A549 (cell line): Measurements from ENCODE around the gene LAP3. TPM values are rescaled to one million over a fixed set of nuclear protein-coding genes. Genes with fewer than 3 reads are reported as not detected.

ENCODE experiments used
- ATAC-seq, 2 experiments: fragments of 200-7000 bp in 1 of 2; fragments of >200 bp in 1 of 2; cut with Nextera tagmentation in 1 of 2; cut with Tn5 transposase in 1 of 2; 3 replicates each; pipeline versions ENCODE4 v1.8.0 to v1.9.1; 2018 to 2020; ENCODE audit warnings: mild to moderate bottlenecking in 1 of 2, moderate library complexity in 1 of 2
- CTCF ChIA-PET: fragments of 300-600 bp; sonication (Branson Sonifier 250); formaldehyde crosslinking; extraction: SDS; loops from one replicate; lab custom pipeline; 2021; ENCODE audit warnings: antibody characterized with exemption, inconsistent platforms; lab: Yijun Ruan, JAX
- POLR2A ChIA-PET: fragments of 350-600 bp; formaldehyde crosslinking; extraction: SDS; loops from one replicate; lab custom pipeline; 2021; ENCODE audit warnings: antibody characterized with exemption, inconsistent platforms; lab: Yijun Ruan, JAX
- DNase-seq, 2 experiments: peaks; one replicate each; pipeline versions ENCODE4 v3.0.0 to v3.0.0-alpha.2; 2011 to 2016; ENCODE audit warnings: low read depth in 1 of 2, low spot score in 1 of 2
- FAIRE-seq: peaks from 2 replicates; lab custom pipeline; 2011; peaks lifted over from hg19 to GRCh38; lab: Jason Lieb, UNC
- H3K27ac ChIP-seq, 2 experiments: fragments of >200 bp; sonication (Bioruptor Twin); formaldehyde crosslinking; 3 replicates each; pipeline ENCODE4 v1.5.1; 2016 to 2017
- H3K4me1 ChIP-seq: fragments of >200 bp; sonication (Bioruptor Twin); formaldehyde crosslinking; 3 replicates; pipeline ENCODE4 v1.6.1; 2016
- H3K4me2 ChIP-seq: fragments of >200 bp; sonication (Bioruptor Twin); formaldehyde crosslinking; 3 replicates; pipeline ENCODE4 v1.6.1; 2016
- H3K4me3 ChIP-seq: fragments of >200 bp; sonication (Bioruptor Twin); formaldehyde crosslinking; 3 replicates; pipeline ENCODE4 v1.5.1; 2016
- H3K9me3 ChIP-seq: fragments of >200 bp; sonication (Bioruptor Twin); formaldehyde crosslinking; 3 replicates; pipeline ENCODE4 v1.6.1; 2016
- BHLHE40 ChIP-seq: IDR thresholded peaks from 2 replicates; pipeline ENCODE4 v1.6.1; 2012; ENCODE audit warnings: low read depth, low read length, inconsistent platforms
- CBX8 ChIP-seq: fragments of 200-600 bp; sonication (generic); IDR thresholded peaks from 2 replicates; pipeline ENCODE4 v1.6.1; 2016
- CEBPB ChIP-seq, 2 experiments: fragments of >200 bp in 1 of 2; sonication (Bioruptor Twin) in 1 of 2; formaldehyde crosslinking in 1 of 2; IDR thresholded peaks; 2 replicates each; pipeline ENCODE4 v1.6.1; 2012 to 2016
- ESRRA ChIP-seq: fragments of 150-350 bp; IDR thresholded peaks from 2 replicates; pipeline ENCODE4 v1.6.1; 2014; ENCODE audit warnings: mild to moderate bottlenecking, low read length, borderline replicate concordance
- FOSB ChIP-seq: fragments of 250-450 bp; sonication (Bioruptor Pico); IDR thresholded peaks from 2 replicates; pipeline ENCODE4 v1.5.0; 2020; ENCODE audit warnings: mild to moderate bottlenecking, moderate library complexity
- HDAC2 ChIP-seq: fragments of 200-600 bp; sonication (generic); IDR thresholded peaks from 2 replicates; pipeline ENCODE4 v1.6.1; 2016
- HES2 ChIP-seq: fragments of >200 bp; sonication (Bioruptor Twin); formaldehyde crosslinking; IDR thresholded peaks from 2 replicates; pipeline ENCODE4 v1.6.1; 2016
- HEYL ChIP-seq: fragments of 250-450 bp; sonication (Bioruptor Pico); IDR thresholded peaks from 2 replicates; pipeline ENCODE4 v1.8.0; 2021; ENCODE audit warnings: mild to moderate bottlenecking, moderate library complexity
- HMGXB4 ChIP-seq: fragments of 250-450 bp; sonication (Bioruptor Pico); IDR thresholded peaks from 2 replicates; pipeline ENCODE4 v1.5.0; 2021; ENCODE audit warnings: mild to moderate bottlenecking, moderate library complexity, borderline replicate concordance
- MAFK ChIP-seq: fragments of 450-650 bp; IDR thresholded peaks from 2 replicates; pipeline ENCODE4 v1.6.1; 2014; ENCODE audit not compliant: partially characterized antibody
- MAZ ChIP-seq: fragments of 150-350 bp; IDR thresholded peaks from 2 replicates; pipeline ENCODE4 v1.6.1; 2014; ENCODE audit warnings: antibody characterized with exemption, low read depth, low read length, borderline replicate concordance
- MYC ChIP-seq: IDR thresholded peaks from 2 replicates; pipeline ENCODE4 v1.6.1; 2012; ENCODE audit warnings: mild to moderate bottlenecking, inconsistent platforms, low read length, improper control_type of control experiment, borderline replicate concordance
- NR3C1 ChIP-seq: fragments of >200 bp; sonication (Bioruptor Twin); formaldehyde crosslinking; IDR thresholded peaks from 3 replicates; pipeline ENCODE4 v1.6.1; 2017
- RAD21 ChIP-seq, 2 experiments: fragments of >200 bp in 1 of 2; sonication (Bioruptor Twin) in 1 of 2; formaldehyde crosslinking in 1 of 2; IDR thresholded peaks in 1 of 2; conservative IDR thresholded peaks in 1 of 2; 2 replicates in 1 of 2; 3 replicates in 1 of 2; pipeline ENCODE4 v1.6.1; 2012 to 2018; ENCODE audit warnings: inconsistent platforms in 1 of 2
- RCOR1 ChIP-seq: fragments of 150-350 bp; IDR thresholded peaks from 2 replicates; pipeline ENCODE4 v1.6.1; 2014; ENCODE audit warnings: antibody characterized with exemption, low read length, low read depth
- RFX5 ChIP-seq: fragments of 450-650 bp; IDR thresholded peaks from 2 replicates; pipeline ENCODE4 v1.7.1; 2014; ENCODE audit warnings: antibody characterized with exemption, mild to moderate bottlenecking, moderate library complexity
- SMC3 ChIP-seq: fragments of >200 bp; sonication (Bioruptor Twin); formaldehyde crosslinking; IDR thresholded peaks from 3 replicates; pipeline ENCODE4 v1.6.1; 2018; ENCODE audit warnings: inconsistent platforms
- TFCP2L1 ChIP-seq: fragments of 250-450 bp; sonication (Bioruptor Pico); IDR thresholded peaks from 2 replicates; pipeline ENCODE4 v1.5.0; 2021; ENCODE audit warnings: mild to moderate bottlenecking
- ZFP36 ChIP-seq: fragments of 450-650 bp; IDR thresholded peaks from 2 replicates; pipeline ENCODE4 v1.6.1; 2014; ENCODE audit warnings: borderline replicate concordance; ENCODE audit not compliant: partially characterized antibody
- WGBS: methylation state at CpG from one replicate; pipeline ENCODE4 v1.1.6; 2017; ENCODE audit errors: missing lambda C conversion rate; 5-methylcytosine and 5-hydroxymethylcytosine counted together
- polyA plus RNA-seq, 4 experiments: library from polyadenylated mRNA; depleted of rRNA in 3 of 4; stranded (reverse); fragments of >200 nt; fragmentation: RNase III in 1 of 4; extraction: RNeasy Plus Mini Kit Qiagen cat#74134 plus additional on column Dnase treatment in 1 of 4; gene quantifications; 2 replicates in 3 of 4; 3 replicates in 1 of 4; pipeline ENCODE4 v1.2.3, GENCODE V29; 2011 to 2017
- TF ChIP-seq, protein P1 (sequence below): fragments of >200 bp; sonication (Bioruptor Twin); formaldehyde crosslinking; IDR thresholded peaks from 3 replicates; pipeline ENCODE4 v1.6.1; 2016
- TF ChIP-seq, protein P2 (sequence below): fragments of 450-650 bp; IDR thresholded peaks from 2 replicates; pipeline ENCODE4 v1.6.1; 2014; ENCODE audit warnings: antibody characterized with exemption

The LAP3 gene
- polyA plus RNA-seq, 2 of the 4 experiments (the other 2 are of a cell fraction): 38.6 to 46.2 TPM

- Histone ChIP-seq H3K27ac (no peak overlapping the region), H3K9me3 (no peaks in the 10 kb centered on the region), H3K4me1 (no peaks in the 10 kb centered on the region), H3K4me3 (no peak overlapping the region), H3K4me2 (no peak overlapping the region)
- FAIRE-seq (no peak), DNase-seq (no peak), ATAC-seq (no peak)
- WGBS: 91% methylated on average over 7 of the region's 7 CpGs
- TF ChIP-seq BHLHE40: no peak
- no peak for TF ChIP-seq HES2
- no peak for TF ChIP-seq FOSB (CRISPR knock-in tag)
- TF ChIP-seq, protein P1, sequence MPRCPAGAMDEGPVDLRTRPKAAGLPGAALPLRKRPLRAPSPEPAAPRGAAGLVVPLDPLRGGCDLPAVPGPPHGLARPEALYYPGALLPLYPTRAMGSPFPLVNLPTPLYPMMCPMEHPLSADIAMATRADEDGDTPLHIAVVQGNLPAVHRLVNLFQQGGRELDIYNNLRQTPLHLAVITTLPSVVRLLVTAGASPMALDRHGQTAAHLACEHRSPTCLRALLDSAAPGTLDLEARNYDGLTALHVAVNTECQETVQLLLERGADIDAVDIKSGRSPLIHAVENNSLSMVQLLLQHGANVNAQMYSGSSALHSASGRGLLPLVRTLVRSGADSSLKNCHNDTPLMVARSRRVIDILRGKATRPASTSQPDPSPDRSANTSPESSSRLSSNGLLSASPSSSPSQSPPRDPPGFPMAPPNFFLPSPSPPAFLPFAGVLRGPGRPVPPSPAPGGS: no peak
- TF ChIP-seq ZFP36: no peak
- no peak for TF ChIP-seq MAZ
- TF ChIP-seq MYC: no peak
- no peak for TF ChIP-seq HEYL (CRISPR knock-in tag)
- TF ChIP-seq RFX5: no peak
- no peak for TF ChIP-seq RAD21 (conservative IDR thresholded peaks at IDR 0.05 in 1 of 2, IDR thresholded peaks at IDR 0.05 in 1 of 2)
- CTCF ChIA-PET: no interaction called here
- POLR2A ChIA-PET: no interaction called here
These were observed 46.5 kb downstream of the LAP3 start for GRCh38 chr4:17623451-17624001.

GRCh38 chr4:17624821-17625220 is 47.8 kb downstream of the LAP3 start:
- 100% methylated on average over 2 of the region's 2 CpGs for whole genome bisulfite sequencing
- TF ChIP-seq ESRRA: no peak
- TF ChIP-seq TFCP2L1 (CRISPR knock-in tag): no peak
- TF ChIP-seq CBX8: no peak
- TF ChIP-seq FOSB (CRISPR knock-in tag): no peak
- no peak for TF ChIP-seq HMGXB4 (CRISPR knock-in tag)
- TF ChIP-seq NR3C1: no peak
- no peak for TF ChIP-seq MAFK
- TF ChIP-seq, protein P1: no peak
- no peak for TF ChIP-seq CEBPB (IDR thresholded peaks at IDR 0.05)
- TF ChIP-seq, protein P2, sequence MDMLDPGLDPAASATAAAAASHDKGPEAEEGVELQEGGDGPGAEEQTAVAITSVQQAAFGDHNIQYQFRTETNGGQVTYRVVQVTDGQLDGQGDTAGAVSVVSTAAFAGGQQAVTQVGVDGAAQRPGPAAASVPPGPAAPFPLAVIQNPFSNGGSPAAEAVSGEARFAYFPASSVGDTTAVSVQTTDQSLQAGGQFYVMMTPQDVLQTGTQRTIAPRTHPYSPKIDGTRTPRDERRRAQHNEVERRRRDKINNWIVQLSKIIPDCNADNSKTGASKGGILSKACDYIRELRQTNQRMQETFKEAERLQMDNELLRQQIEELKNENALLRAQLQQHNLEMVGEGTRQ: no peak
- no peak for TF ChIP-seq RFX5
- no peak for TF ChIP-seq BHLHE40
- no peak for TF ChIP-seq SMC3
- TF ChIP-seq RCOR1: no peak
- TF ChIP-seq HDAC2: no peak

More at GRCh38 chr4:17624821-17625220, 47.8 kb downstream of the LAP3 start:
- ATAC-seq: no peak
- Histone ChIP-seq H3K4me3 (no peak overlapping the region), H3K4me1 (no peaks in the 10 kb centered on the region), H3K4me2 (no peak overlapping the region), H3K9me3 (no peaks in the 10 kb centered on the region), H3K27ac (no peak overlapping the region)
- CTCF ChIA-PET: no interaction called here
- no peak for FAIRE-seq
- DNase-seq: no peak
- POLR2A ChIA-PET: no interaction called here
